HepG2 (cell line): Measurements from ENCODE around the gene FXYD5. TPM values are rescaled to one million over a fixed set of nuclear protein-coding genes. Genes with fewer than 3 reads are reported as not detected.

Experiments
- ATAC-seq: fragments of 200-7000 bp; cut with Tn5 transposase; 3 replicates; pipeline ENCODE4 v1.9.1; 2020; ENCODE audit warnings: mild to moderate bottlenecking, moderate library complexity
- BruUV-seq: library from RNA; stranded (reverse); fragments of 400-500 nt; replicated peaks from 2 replicates; lab custom pipeline; 2021; lab: Mats Ljungman, UMichigan
- CTCF ChIA-PET: fragments of 300-600 bp; formaldehyde crosslinking; extraction: SDS; loops from one replicate; lab custom pipeline; 2021; ENCODE audit warnings: low total read pairs, inconsistent platforms, low intra/inter-chr PET ratio; lab: Yijun Ruan, JAX
- POLR2A ChIA-PET: fragments of 350-600 bp; sonication (Branson Sonifier 250); formaldehyde crosslinking; loops from one replicate; lab custom pipeline; 2020; ENCODE audit warnings: antibody characterized with exemption, inconsistent platforms; lab: Yijun Ruan, JAX
- DNase-seq: peaks from one replicate; pipeline ENCODE4 v3.0.0-alpha.2; 2015; ENCODE audit warnings: low spot score
- FAIRE-seq: peaks from 3 replicates; lab custom pipeline; 2011; peaks lifted over from hg19 to GRCh38; lab: Jason Lieb, UNC
- H2AFZ ChIP-seq: one replicate; pipeline ENCODE4 v1.6.1; 2011; ENCODE audit warnings: low read length, inconsistent platforms
- H3K27ac ChIP-seq: fragments of 300-600 bp; 3 replicates; pipeline ENCODE4 v1.8.0; 2011; ENCODE audit warnings: mixed run types, mild to moderate bottlenecking, mixed read lengths, low read length, inconsistent platforms; ENCODE audit not compliant: insufficient read depth; ENCODE audit errors: extremely low read length
- H3K27me3 ChIP-seq, 2 experiments: fragments of 200-600 bp in 1 of 2; 2 replicates in 1 of 2; 3 replicates in 1 of 2; pipeline versions ENCODE4 v1.6.0 to v1.8.0; 2011; ENCODE audit warnings: low read length in 2 of 2, mild to moderate bottlenecking in 2 of 2, moderate library complexity in 2 of 2, inconsistent platforms in 1 of 2; ENCODE audit not compliant: insufficient read depth in 2 of 2, control insufficient read depth in 1 of 2
- H3K36me3 ChIP-seq, 2 experiments: fragments of 200-600 bp in 1 of 2; replicated peaks in 1 of 2; 2 replicates in 1 of 2; 3 replicates in 1 of 2; pipeline versions ENCODE4 v1.5.1 to v1.8.0; 2011; ENCODE audit warnings: low read length in 2 of 2, inconsistent platforms in 1 of 2; ENCODE audit not compliant: insufficient read depth in 2 of 2, control insufficient read depth in 1 of 2
- H3K4me1 ChIP-seq: 2 replicates; pipeline ENCODE4 v1.5.1; 2012; ENCODE audit warnings: low read length, inconsistent platforms; ENCODE audit not compliant: insufficient read depth
- H3K4me2 ChIP-seq: 2 replicates; pipeline ENCODE4 v1.6.0; 2011; ENCODE audit warnings: low read depth, low read length, inconsistent platforms
- H3K4me3 ChIP-seq, 3 experiments: fragments of 200-600 bp in 1 of 3; sonication (generic), shearing (Covaris generic) in 1 of 3; replicated peaks in 1 of 3; 2 replicates each; pipeline ENCODE4 v1.5.1; 2011 to 2016; ENCODE audit warnings: low read length in 3 of 3, inconsistent platforms in 2 of 3, low read depth in 2 of 3, mild to moderate bottlenecking in 2 of 3, control low read depth in 1 of 3, mixed read lengths in 1 of 3; ENCODE audit not compliant: insufficient read depth in 1 of 3
- H3K79me2 ChIP-seq: one replicate; pipeline ENCODE4 v1.6.1; 2011; ENCODE audit warnings: low read length, inconsistent platforms; ENCODE audit not compliant: insufficient read depth
- H3K9ac ChIP-seq: 2 replicates; pipeline ENCODE4 v1.6.0; 2011; ENCODE audit warnings: mild to moderate bottlenecking, low read depth, low read length, inconsistent platforms; ENCODE audit not compliant: insufficient read depth
- H3K9me3 ChIP-seq: 2 replicates; pipeline ENCODE4 v1.5.1; 2012; ENCODE audit warnings: mild to moderate bottlenecking, low read length
- H4K20me1 ChIP-seq: 2 replicates; pipeline ENCODE4 v1.6.0; 2011; ENCODE audit warnings: inconsistent platforms, mild to moderate bottlenecking, low read length, moderate library complexity; ENCODE audit not compliant: insufficient read depth
- CEBPG ChIP-seq: IDR thresholded peaks from 2 replicates; pipeline ENCODE4 v1.6.1; 2016
- GATAD2A ChIP-seq: IDR thresholded peaks from 2 replicates; pipeline ENCODE4 v1.6.1; 2016
- GPBP1L1 ChIP-seq: sonication (generic); formaldehyde crosslinking; IDR thresholded peaks from 2 replicates; pipeline ENCODE4 v1.5.0; 2020; ENCODE audit warnings: mild to moderate bottlenecking, missing genetic modification reagents
- MAX ChIP-seq: IDR thresholded peaks from 2 replicates; pipeline ENCODE4 v1.6.1; 2012; ENCODE audit warnings: inconsistent platforms
- SP140L ChIP-seq: sonication (generic); formaldehyde crosslinking; IDR thresholded peaks from 2 replicates; pipeline ENCODE4 v1.4.0; 2020; ENCODE audit warnings: missing genetic modification reagents, borderline replicate concordance
- SP2 ChIP-seq: sonication (generic); formaldehyde crosslinking; IDR thresholded peaks from 2 replicates; pipeline ENCODE4 v1.5.1; 2020; ENCODE audit warnings: mild to moderate bottlenecking, missing genetic modification reagents
- TOE1 ChIP-seq: sonication (generic); formaldehyde crosslinking; IDR thresholded peaks from 2 replicates; pipeline ENCODE4 v1.4.0; 2020; ENCODE audit warnings: mild to moderate bottlenecking, missing genetic modification reagents
- ZC3H13 ChIP-seq: sonication (generic); formaldehyde crosslinking; IDR thresholded peaks from 2 replicates; pipeline ENCODE4 v1.8.1; 2023; ENCODE audit warnings: mild to moderate bottlenecking, missing genetic modification reagents, moderate library complexity
- ZNF234 ChIP-seq: sonication (generic); formaldehyde crosslinking; conservative IDR thresholded peaks from 2 replicates; pipeline ENCODE4 v1.5.1; 2020; ENCODE audit warnings: mild to moderate bottlenecking, missing genetic modification reagents
- ZNF431 ChIP-seq: sonication (generic); formaldehyde crosslinking; IDR thresholded peaks from 2 replicates; pipeline ENCODE4 v1.9.0; 2022; ENCODE audit warnings: missing genetic modification reagents, low read depth, mild to moderate bottlenecking, borderline replicate concordance
- ZNF614 ChIP-seq: IDR thresholded peaks from 2 replicates; pipeline ENCODE4 v1.6.1; 2018; ENCODE audit warnings: missing biosample characterization, missing genetic modification reagents, inconsistent platforms, borderline replicate concordance
- ZNF674 ChIP-seq: sonication (generic); formaldehyde crosslinking; IDR thresholded peaks from 2 replicates; pipeline ENCODE4 v1.5.0; 2020; ENCODE audit warnings: low read depth, mild to moderate bottlenecking, missing genetic modification reagents
- ZNF775 ChIP-seq: sonication (generic); formaldehyde crosslinking; IDR thresholded peaks from 2 replicates; pipeline ENCODE4 v1.4.0; 2020; ENCODE audit warnings: missing genetic modification reagents, mild to moderate bottlenecking, moderate library complexity, borderline replicate concordance
- WGBS: methylation state at CpG from one replicate; pipeline ENCODE4 v1.1.6; 2017; ENCODE audit warnings: low lambda C conversion rate; 5-methylcytosine and 5-hydroxymethylcytosine counted together
- in situ Hi-C: cut with HindIII; loops from 2 replicates; pipeline ENCODE4 v1.10.0; 2017; ENCODE audit warnings: low pct_unique_long_range_greater_than_20kb; ENCODE audit not compliant: extremely low pct_ligation_motif_present
- intact Hi-C: fragments of 100-400 bp; cut with micrococcal nuclease; formaldehyde crosslinking; loops from one replicate; pipeline ENCODE4 v1.10.0; 2022; ENCODE audit not compliant: unreplicated experiment
- polyA plus RNA-seq, 8 experiments: library from polyadenylated mRNA; depleted of rRNA in 3 of 8; stranded (reverse) in 7 of 8; unstranded in 1 of 8; fragments of >200 nt; fragmentation: Illumina TruSeq in 4 of 8; extraction: Trizol in 4 of 8; gene quantifications; 2 replicates each; pipeline versions ENCODE4 v1.2.1 to v1.2.3, GENCODE V29; 2011 to 2016; ENCODE audit warnings: low read depth in 4 of 8, missing spikeins in 1 of 8, mixed read lengths in 1 of 8; ENCODE audit not compliant: insufficient read depth in 1 of 8
- total RNA-seq, 5 experiments: library from RNA; depleted of rRNA; stranded (reverse); fragments of >200 nt; fragmentation: Illumina TruSeq; extraction: Trizol; gene quantifications; 2 replicates each; pipeline ENCODE4 v1.2.3, GENCODE V29; 2016; ENCODE audit warnings: low read depth in 1 of 5
- TF ChIP-seq, protein P1 (sequence below): sonication (generic); formaldehyde crosslinking; IDR thresholded peaks from 2 replicates; pipeline ENCODE4 v1.8.1; 2023; ENCODE audit warnings: mild to moderate bottlenecking, missing genetic modification reagents
- TF ChIP-seq, protein P2 (sequence below): sonication (generic); formaldehyde crosslinking; IDR thresholded peaks from 2 replicates; pipeline ENCODE4 v1.5.0; 2020; ENCODE audit warnings: mild to moderate bottlenecking, missing genetic modification reagents
- TF ChIP-seq, protein P3 (sequence below): sonication (generic); formaldehyde crosslinking; IDR thresholded peaks from 2 replicates; pipeline ENCODE4 v1.5.1; 2020; ENCODE audit warnings: missing genetic modification reagents, mild to moderate bottlenecking, borderline replicate concordance

FXYD5 gene
- total and polyA plus RNA-seq, 2 of the 13 experiments (the other 11 are each of a cell fraction or from before 2014, with no cell fraction given), result 0.65 TPM; not detected in 1

GRCh38 chr19:35117799-35118198, 36.7 kb upstream of the FXYD5 start:
- POLR2A ChIA-PET, result no interaction called here
- no peak overlapping the region for H3K9ac ChIP-seq

More at GRCh38 chr19:35117799-35118198, 36.7 kb upstream of the FXYD5 start:
- Histone ChIP-seq H2AFZ (no peak overlapping the region), H4K20me1 (no peaks in the 10 kb centered on the region), H3K36me3 (no peaks in the 10 kb centered on the region), H3K27ac (no peak overlapping the region), H3K79me2 (no peaks in the 10 kb centered on the region), H3K9me3 (no peaks in the 10 kb centered on the region), H3K4me1 (peaks cover 99% of the 10 kb centered on the region), H3K4me3 (no peak overlapping the region), H3K4me2 (no peak overlapping the region), H3K27me3 (0 out of 5 replicates have a peak, but pooled peaks cover 0 to 6% of the 10 kb centered on the region in 2 experiments)
- ATAC-seq (no peak), FAIRE-seq (no peak), DNase-seq (no peak)
- in situ Hi-C loops, result no loop called here
- 78% methylated on average over 11 of the region's 11 CpGs for WGBS
- no peak for TF ChIP-seq CEBPG (CRISPR knock-in tag)
- no peak for TF ChIP-seq ZNF431 (CRISPR knock-in tag)
- no peak for TF ChIP-seq TOE1 (CRISPR knock-in tag)
- TF ChIP-seq, protein P1, sequence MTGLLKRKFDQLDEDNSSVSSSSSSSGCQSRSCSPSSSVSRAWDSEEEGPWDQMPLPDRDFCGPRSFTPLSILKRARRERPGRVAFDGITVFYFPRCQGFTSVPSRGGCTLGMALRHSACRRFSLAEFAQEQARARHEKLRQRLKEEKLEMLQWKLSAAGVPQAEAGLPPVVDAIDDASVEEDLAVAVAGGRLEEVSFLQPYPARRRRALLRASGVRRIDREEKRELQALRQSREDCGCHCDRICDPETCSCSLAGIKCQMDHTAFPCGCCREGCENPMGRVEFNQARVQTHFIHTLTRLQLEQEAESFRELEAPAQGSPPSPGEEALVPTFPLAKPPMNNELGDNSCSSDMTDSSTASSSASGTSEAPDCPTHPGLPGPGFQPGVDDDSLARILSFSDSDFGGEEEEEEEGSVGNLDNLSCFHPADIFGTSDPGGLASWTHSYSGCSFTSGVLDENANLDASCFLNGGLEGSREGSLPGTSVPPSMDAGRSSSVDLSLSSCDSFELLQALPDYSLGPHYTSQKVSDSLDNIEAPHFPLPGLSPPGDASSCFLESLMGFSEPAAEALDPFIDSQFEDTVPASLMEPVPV (CRISPR knock-in tag), result no peak
- no peak for TF ChIP-seq ZNF775
- TF ChIP-seq ZC3H13 (CRISPR knock-in tag), result no peak
- TF ChIP-seq, protein P2, sequence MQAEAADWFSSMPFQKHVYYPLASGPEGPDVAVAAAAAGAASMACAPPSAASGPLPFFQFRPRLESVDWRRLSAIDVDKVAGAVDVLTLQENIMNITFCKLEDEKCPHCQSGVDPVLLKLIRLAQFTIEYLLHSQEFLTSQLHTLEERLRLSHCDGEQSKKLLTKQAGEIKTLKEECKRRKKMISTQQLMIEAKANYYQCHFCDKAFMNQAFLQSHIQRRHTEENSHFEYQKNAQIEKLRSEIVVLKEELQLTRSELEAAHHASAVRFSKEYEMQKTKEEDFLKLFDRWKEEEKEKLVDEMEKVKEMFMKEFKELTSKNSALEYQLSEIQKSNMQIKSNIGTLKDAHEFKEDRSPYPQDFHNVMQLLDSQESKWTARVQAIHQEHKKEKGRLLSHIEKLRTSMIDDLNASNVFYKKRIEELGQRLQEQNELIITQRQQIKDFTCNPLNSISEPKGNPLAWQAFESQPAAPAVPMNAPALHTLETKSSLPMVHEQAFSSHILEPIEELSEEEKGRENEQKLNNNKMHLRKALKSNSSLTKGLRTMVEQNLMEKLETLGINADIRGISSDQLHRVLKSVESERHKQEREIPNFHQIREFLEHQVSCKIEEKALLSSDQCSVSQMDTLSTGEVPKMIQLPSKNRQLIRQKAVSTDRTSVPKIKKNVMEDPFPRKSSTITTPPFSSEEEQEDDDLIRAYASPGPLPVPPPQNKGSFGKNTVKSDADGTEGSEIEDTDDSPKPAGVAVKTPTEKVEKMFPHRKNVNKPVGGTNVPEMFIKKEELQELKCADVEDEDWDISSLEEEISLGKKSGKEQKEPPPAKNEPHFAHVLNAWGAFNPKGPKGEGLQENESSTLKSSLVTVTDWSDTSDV (CRISPR knock-in tag), result no peak
- TF ChIP-seq MAX, result no peak
- no peak for TF ChIP-seq ZNF234 (CRISPR knock-in tag)
- no peak for TF ChIP-seq ZNF674 (CRISPR knock-in tag)
- TF ChIP-seq, protein P3, sequence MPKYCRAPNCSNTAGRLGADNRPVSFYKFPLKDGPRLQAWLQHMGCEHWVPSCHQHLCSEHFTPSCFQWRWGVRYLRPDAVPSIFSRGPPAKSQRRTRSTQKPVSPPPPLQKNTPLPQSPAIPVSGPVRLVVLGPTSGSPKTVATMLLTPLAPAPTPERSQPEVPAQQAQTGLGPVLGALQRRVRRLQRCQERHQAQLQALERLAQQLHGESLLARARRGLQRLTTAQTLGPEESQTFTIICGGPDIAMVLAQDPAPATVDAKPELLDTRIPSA, result no peak
- no peak for TF ChIP-seq SP2
- no peak for TF ChIP-seq ZNF614 (CRISPR knock-in tag)
- TF ChIP-seq GPBP1L1 (CRISPR knock-in tag), result no peak
- TF ChIP-seq GATAD2A (CRISPR knock-in tag), result no peak
- no peak for TF ChIP-seq SP140L (CRISPR knock-in tag)
- CTCF ChIA-PET, result no interaction called here
- BruUV-seq, result no TSS peak
- intact Hi-C loops, result no loop called here
